GM06990 (cell line): Measurements from ENCODE around the gene COL4A2.

Experiments
- DNase-seq: peaks from one replicate; pipeline ENCODE4 v3.0.0-alpha.2; 2011; ENCODE audit not compliant: insufficient read length; ENCODE audit errors: extremely low read depth
- H3K27me3 ChIP-seq: replicated peaks from 2 replicates; pipeline ENCODE4 v1.6.0; 2011; ENCODE audit warnings: low read length; ENCODE audit not compliant: control insufficient read depth, insufficient read depth
- H3K36me3 ChIP-seq: 2 replicates; pipeline ENCODE4 v1.5.1; 2011; ENCODE audit warnings: low read length; ENCODE audit not compliant: control insufficient read depth, insufficient read depth
- H3K4me3 ChIP-seq: replicated peaks from 2 replicates; pipeline ENCODE4 v1.5.1; 2011; ENCODE audit warnings: low read depth, mild to moderate bottlenecking, control low read depth, low read length
- CTCF ChIP-seq: IDR thresholded peaks from 2 replicates; pipeline ENCODE4 v1.5.1; 2011; ENCODE audit warnings: low read length, control low read depth, mild to moderate bottlenecking, inconsistent platforms; ENCODE audit not compliant: insufficient read depth, poor library complexity, severe bottlenecking

Gene COL4A2

GRCh38 chr13:110404321-110404720 is 97.2 kb downstream of the COL4A2 start:
- TF ChIP-seq CTCF = no peak
- Histone ChIP-seq H3K4me3 (no peak overlapping the region), H3K27me3 (no peaks in the 10 kb centered on the region; the same call in none of the 2 replicates), H3K36me3 (no peaks in the 10 kb centered on the region)
- no peak for DNase-seq

GRCh38 chr13:110405597-110406450 is 98.7 kb downstream of the COL4A2 start:
- TF ChIP-seq CTCF = no peak
- no peak overlapping the region for H3K4me3 ChIP-seq
- no peak for DNase-seq
- no peaks in the 10 kb centered on the region; the same call in none of the 2 replicates for H3K27me3 ChIP-seq
- no peaks in the 10 kb centered on the region for H3K36me3 ChIP-seq

DNA sequence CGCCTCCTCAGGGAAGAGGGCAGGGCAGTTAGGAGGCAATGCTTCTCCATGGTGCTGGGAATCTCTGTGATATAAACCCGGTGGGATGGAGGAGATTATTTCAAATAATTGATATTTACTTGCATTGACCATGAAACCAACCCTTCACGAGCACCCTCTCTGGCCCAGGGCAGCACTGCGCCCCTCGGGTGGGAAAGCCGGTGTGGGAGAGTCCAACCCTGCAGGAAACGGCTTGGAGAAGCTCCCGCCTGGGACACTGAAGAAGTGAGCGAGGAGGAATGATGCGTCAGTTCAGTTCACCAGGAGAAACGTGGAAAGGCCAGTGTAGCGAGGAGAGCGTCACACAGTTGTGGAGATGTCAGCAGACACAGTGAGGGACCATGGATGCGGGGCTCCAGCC is 99.9 kb downstream of the COL4A2 start:
- no peaks in the 10 kb centered on the region; the same call in none of the 2 replicates for H3K27me3 ChIP-seq
- TF ChIP-seq CTCF = no peak
- no peak overlapping the region for H3K4me3 ChIP-seq
- no peaks in the 10 kb centered on the region for H3K36me3 ChIP-seq
- DNase-seq = no peak

DNA sequence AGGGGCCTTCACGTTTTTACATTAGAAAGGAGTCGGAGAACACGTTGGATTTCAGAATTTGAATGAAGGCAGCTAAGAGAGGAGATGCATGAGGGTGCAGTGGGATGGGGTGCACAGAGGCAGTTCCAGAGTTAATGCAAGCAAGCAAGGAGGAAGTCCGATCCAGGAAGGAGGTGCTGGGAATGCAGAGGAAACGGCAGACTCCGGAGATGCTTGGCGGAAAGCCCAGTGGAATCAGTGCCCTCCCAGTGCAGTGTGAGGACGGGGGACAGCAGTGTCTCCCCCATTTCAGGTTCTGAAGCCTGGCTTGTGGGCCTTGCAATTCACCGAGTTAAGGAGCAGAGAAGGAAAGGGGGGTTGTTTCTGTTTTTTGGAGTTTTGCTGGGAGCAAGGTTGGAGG is 100.4 kb downstream of the COL4A2 start:
- H3K27me3 ChIP-seq = no peaks in the 10 kb centered on the region; the same call in none of the 2 replicates
- no peak overlapping the region for H3K4me3 ChIP-seq
- no peaks in the 10 kb centered on the region for H3K36me3 ChIP-seq
- TF ChIP-seq CTCF = no peak
- no peak for DNase-seq

DNA sequence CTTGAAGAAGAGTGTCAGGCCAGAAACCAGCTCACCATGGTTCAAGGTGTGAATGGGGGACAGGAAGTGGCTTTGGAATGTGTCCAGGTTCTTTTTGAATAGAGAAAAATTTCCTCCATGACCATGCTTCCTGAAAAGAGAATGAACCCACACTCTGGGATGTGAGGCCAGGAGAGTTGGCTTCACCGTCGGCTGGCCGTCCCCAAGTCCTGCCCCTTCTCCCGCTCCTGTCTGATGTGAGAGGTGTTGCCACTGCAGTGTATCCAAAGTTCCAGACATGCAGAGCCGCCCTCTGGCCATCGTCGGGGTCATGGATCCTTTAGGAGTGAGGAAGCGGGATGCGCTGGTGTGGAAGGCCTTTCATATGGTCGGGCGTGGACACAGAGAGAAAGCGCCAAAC is 101.2 kb downstream of the COL4A2 start:
- Histone ChIP-seq H3K27me3 (no peaks in the 10 kb centered on the region; the same call in 1 of the 2 replicates), H3K36me3 (no peaks in the 10 kb centered on the region), H3K4me3 (no peak overlapping the region)
- TF ChIP-seq CTCF = no peak
- no peak for DNase-seq
